HG03280 (cell line): ENCODE measurements around the gene TOP2A.

Experiments
- ATAC-seq: cut with Tn5 transposase; IDR thresholded peaks from one replicate; pipeline ENCODE4 v1.9.1; 2021; ENCODE audit warnings: mild to moderate bottlenecking, moderate library complexity; ENCODE audit not compliant: unreplicated experiment

The TOP2A gene, protein sequence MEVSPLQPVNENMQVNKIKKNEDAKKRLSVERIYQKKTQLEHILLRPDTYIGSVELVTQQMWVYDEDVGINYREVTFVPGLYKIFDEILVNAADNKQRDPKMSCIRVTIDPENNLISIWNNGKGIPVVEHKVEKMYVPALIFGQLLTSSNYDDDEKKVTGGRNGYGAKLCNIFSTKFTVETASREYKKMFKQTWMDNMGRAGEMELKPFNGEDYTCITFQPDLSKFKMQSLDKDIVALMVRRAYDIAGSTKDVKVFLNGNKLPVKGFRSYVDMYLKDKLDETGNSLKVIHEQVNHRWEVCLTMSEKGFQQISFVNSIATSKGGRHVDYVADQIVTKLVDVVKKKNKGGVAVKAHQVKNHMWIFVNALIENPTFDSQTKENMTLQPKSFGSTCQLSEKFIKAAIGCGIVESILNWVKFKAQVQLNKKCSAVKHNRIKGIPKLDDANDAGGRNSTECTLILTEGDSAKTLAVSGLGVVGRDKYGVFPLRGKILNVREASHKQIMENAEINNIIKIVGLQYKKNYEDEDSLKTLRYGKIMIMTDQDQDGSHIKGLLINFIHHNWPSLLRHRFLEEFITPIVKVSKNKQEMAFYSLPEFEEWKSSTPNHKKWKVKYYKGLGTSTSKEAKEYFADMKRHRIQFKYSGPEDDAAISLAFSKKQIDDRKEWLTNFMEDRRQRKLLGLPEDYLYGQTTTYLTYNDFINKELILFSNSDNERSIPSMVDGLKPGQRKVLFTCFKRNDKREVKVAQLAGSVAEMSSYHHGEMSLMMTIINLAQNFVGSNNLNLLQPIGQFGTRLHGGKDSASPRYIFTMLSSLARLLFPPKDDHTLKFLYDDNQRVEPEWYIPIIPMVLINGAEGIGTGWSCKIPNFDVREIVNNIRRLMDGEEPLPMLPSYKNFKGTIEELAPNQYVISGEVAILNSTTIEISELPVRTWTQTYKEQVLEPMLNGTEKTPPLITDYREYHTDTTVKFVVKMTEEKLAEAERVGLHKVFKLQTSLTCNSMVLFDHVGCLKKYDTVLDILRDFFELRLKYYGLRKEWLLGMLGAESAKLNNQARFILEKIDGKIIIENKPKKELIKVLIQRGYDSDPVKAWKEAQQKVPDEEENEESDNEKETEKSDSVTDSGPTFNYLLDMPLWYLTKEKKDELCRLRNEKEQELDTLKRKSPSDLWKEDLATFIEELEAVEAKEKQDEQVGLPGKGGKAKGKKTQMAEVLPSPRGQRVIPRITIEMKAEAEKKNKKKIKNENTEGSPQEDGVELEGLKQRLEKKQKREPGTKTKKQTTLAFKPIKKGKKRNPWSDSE (N-terminal part only)

DNA sequence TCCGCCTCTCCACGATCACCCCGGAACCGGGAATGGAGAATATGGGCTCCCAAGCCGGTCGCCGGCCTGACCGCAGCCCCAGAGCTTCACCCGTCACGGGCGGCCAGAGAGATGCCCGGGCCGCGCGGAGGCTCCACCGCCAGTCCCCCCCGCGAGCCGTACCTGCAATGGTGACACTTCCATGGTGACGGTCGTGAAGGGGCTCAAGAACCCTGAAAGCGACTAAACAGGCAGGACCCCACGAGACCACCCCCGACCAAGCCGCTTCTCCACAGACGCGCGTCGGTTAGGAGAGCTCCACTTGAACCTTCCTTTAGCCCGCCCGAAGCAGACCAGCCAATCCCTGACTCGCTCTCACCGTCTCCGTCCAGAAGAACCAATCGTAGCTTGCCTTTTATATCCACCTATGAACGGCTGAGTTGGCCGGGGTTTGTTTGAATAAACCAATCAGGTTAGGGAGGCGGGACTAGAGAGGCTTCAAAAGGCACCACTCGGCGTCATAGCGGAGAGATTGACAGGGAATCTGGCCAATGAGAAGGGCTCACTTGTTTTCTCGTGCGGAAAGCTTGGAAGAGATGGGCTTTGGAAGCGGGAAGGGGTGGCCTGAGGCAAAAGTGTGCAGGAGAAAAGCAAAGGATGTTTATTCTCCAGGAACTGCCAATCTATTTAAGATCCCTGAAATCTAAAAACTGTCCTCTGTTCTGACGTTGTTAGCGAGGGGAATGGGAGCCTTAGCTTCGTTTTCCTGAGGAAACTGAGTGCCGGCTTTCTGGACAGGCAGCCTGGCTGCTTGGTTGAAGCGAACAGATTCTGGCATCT, at the start of gene TOP2A:
Gene TOP2A, minus strand, starts transcription at position 288 of the 819 bp plus-strand sequence. Its CDS starts 105 bp downstream, at position 183.
- ATAC-seq = peak; percentile 96

DNA sequence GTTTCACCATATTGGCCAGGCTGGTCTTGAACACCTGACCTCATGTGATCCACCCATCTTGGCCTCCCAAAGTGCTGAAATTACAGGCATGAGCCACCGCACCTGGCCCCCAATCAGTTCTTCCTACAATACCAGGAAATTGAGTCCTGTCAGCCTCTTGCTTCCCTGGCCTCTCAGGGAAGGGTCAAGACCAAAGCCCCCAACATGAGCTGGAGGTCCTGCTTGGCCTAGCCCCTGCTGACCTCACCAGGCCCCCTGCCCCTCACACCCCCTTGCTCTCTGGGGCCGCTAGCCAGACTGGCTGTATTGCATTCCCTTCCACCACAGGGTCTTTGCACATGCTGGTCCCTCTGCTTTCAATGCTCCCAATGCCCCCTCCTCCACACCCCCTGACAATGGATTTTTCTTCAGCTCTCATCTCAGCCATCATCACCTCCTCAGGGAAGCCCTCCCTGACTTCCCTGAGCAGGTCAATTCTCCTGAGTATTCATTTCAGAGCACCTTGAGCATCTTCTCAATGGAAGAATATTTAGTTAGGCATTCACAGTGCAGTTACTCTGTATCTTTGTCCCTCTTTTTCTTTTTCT, 49.7 kb upstream of the TOP2A start:
- ATAC-seq = no peak

DNA sequence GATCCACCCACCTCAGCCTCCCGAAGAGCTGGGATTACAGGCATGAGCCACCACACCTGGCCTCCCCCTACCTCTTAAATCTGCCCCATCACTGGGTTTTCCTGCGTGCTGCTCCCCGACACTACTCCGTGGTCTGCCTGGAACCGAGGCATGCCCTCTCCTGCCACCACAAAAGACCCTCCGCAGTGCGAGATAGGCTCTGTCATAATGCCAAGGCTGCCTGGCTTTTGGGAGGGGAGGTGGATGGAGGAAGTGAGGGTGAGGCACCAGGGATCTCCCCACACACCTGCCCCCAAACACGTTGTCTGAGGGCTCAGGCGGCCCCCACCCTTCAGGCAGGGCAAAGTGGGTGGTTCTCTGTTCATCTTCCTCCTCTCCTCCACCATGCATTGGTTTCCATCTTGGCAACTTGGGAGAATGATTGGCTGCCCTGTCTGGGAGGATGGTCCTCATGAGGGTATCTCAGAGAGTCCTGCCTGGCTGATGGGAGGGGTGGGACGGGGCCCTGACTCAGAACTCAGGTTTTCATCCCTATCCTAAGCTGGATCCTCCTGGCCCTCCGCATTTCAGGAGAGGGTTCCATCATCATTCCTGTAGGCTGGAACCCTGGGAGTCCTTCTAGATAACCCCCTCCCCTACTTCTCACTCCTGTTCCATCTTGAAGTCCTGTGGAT, 48.7 kb upstream of the TOP2A start:
- no peak for ATAC-seq

DNA sequence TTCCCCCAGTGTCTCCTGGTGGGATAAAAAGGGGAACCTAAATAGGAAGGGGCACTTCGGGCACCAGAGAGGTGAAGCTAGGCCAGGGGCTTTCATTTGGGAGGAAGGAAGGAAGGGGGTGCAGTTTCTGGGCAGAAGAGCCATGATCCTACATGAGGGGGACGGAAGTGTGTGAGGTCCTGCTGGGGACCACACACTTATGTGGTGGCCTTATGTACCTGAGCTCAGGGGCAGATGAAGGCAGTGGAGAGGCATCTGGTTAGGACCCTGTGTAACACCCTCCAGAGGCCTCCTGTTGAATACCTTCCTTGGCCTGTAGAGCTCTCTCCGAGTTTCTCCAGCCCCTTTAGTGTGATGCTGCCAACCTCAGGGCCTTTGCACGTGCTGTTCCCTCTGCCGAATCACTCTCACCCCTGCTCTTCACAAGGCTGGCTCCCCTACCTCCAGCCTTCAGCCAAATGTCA, 46.7 kb upstream of the TOP2A start:
- ATAC-seq = no peak

DNA sequence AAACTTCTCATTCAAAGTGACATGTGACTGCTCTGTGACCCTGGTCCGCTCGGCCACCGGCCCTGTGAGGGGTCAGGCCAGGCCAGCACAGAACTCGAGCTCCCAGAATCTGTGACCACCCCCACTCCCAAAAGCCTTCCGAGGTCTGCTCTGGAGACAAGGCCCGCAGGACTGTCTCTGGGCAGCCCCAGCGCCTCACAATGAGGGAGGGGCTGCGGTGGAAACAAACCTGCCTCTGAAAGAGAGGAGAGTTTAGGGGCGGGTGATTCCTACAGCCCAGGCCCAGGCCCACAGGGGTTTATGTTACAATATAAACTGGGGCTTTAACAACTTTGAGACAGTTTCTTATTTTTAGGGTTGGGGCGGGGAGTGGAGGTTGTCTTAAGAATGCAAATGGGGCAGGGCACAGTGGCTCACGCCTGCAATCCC, 45.4 kb upstream of the TOP2A start:
- no peak for ATAC-seq

DNA sequence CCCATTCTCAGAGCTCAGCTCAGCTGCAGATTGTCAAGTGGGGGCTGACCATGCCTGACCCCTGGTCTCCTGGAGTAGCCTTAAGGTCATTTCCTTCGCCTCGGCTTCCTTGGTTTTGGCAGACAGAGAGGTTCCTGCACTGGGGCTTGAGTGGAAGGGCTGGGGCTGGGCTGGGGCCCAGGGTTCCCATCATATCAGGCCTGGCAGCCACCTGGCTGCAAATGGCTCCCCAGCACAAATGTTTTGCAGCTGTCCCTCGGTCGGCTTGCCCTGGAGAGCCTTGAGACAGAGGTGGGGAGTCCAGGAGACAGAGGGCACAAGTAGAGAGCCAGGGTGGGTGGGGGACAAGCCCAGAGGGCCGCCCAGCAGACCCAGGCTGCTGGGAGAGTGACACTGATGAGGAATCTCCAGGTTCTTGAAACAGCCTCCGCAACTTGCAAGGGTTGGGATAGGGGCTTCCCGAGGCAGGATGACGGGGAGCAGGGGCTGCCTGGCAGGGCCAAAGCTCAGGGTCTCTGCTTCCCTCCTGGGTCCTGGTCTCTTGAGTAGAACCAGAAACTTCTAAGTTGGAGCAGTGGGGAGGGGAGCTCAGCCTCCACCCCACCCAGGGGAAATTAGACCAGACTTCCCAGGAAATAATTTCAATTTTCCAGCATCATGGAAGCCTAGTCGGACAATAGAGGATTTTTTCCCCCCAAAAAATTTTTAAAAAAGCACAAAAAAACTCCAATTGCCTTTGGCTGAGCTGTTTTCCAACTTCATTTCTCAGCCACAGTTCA, 44.8 kb upstream of the TOP2A start:
- ATAC-seq = no peak

DNA sequence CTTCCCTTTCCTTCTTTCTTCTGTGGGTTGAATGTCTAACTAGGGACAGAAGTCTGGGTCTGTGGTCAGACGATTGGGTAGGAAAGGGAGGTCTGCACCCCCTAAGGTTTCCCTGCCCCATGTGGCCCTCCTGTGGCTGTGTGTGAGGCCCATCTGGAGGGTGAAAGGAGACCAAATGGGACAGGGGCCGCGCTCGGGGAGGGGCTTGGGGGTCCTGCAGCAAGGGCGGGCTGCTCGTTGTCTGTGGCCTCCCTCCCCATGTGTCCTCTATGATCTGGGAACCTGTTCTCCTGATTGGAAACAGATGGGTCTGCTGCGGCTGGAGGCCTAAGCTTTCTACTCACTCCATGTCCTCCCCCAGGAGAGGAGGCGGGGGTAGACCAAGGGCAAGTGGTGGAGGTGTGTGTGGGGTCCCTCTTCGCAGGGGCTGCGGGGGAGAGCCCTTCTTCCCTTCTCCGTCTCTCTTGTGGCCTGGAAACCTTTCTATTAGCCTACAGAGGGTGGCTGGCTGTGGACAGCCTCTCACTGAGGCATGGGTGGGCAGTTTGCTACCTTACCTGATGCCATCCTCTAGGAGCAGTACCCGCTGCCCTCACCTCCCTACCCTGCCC, 44.1 kb upstream of the TOP2A start:
- ATAC-seq = no peak

DNA sequence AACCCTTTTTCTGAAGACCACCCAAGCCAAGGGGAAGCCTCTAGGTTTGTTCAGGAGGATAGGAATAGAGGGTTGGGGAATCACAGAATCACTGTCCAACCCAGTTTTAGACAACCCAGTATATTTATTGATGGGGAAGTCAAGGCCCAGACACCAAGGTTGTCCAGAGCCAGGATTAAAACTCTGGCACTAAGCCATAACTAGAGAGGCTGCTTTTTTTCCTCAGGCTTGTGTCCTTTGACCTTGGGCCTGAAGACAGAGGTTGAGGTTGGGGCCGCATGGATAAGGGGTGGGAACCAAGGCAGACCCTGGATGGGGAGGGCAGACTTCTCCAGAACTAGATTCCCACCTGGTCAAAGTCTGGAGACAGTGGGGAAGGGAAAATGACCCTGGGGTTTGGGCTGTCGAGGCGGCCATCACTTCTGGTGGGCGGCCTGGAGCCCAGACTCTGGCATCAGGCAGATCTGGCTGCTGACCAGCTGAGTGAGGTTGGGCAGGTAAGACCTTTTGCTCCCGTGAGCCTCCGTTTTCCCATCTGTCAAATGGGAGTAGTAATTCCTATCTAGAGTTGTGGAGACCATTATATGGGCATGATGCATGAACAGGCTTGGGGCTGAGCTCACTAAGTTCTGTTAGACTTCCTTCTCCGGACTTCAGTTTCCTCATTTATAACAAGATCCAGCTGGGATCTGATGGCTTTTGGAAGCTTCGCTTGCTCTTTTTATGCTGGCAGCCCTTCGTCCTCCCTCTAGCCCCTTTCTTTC, 43.5 kb upstream of the TOP2A start:
- no peak for ATAC-seq

DNA sequence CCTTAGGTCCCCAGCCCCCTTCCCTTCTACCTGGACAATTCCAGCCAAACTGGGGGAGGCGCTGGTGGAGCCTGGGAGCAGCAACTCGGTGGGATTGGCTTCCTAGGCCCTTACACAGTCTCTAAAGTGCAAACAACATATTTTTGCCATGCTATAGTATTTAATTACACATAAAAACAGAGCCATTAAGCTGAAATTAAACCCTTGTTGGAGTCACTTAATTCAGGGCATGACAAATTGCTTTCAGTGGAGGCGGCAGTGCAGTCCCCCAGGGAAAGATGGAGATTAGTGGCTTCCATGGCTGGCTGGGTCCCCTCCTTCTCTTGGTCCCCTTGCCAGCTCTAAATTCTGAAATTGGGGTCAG, 42.9 kb upstream of the TOP2A start:
- ATAC-seq = no peak

DNA sequence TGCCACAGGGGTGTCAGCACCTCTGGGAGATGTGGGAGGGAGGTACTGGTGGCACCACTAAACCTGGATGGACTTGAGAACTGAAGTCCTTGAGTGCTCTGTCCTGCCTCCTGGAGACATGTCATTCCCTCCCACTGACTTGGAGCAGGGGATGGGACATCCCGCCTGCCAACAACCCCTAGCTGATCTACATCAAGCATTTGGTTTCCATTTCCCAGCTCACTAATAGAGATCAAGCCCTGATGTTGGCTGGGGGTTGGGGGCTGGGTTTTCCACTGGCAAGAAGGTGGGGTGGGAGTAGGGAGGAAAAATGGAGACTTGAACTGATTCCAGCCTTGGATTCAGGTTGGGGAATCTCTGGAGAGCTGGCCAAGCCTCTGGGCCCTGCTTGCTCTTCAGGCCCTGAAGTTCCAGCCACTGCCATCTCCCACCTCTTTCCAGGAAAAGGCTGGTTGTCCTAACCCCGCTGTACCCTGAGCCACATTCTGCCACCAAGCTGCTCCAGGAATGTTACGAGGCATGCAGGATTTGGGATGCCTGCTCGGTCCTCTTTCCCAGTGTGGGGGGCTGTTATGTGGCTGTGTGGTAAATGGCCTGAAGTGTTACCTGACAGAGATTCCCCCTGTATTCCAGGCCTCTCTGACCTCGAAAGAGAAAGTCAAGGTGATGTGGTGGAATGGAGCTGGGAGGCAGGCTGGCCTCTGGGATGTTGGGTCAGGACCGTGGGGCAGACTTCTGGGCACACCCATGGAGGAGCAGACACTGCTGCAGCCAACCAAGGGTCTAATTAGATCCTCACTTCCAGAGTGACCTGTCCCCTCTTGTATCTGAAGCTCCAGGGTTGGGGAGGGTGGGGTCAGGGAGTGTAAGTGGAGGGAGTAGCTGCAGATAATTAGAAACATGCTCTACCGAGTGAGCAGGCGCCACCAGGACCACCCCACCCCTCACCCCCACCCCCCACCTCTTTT, 42.2 kb upstream of the TOP2A start:
- ATAC-seq = no peak

DNA sequence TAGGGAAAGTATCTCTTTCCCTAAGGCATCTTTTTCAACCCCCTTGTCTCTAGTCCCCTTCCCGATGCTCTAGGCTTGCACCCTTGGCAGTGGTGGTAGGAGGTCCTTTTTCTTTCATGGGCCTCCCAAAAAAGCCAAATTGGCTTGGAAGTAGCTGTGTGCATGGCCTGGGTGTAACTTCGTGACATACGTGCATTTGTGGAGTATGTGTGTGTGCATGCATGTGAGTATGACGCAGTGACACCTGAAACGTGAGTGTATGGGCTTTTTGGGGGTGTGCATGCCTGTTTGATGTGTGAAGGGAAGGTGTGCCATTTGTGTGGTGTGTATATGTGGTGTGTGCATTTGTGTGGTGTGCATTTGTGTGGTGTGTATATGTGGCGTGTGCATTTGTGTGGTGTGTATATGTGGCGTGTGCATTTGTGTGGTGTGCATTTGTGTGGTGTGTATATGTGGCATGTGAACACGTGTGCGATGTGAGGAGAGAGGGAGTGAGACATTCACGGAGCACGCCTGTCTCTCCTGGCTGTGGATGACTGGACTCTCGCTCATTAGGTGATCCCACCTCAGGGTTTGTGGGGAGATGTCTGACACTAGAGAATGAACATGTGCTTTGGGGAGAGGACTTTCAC, 41.3 kb upstream of the TOP2A start:
- no peak for ATAC-seq

DNA sequence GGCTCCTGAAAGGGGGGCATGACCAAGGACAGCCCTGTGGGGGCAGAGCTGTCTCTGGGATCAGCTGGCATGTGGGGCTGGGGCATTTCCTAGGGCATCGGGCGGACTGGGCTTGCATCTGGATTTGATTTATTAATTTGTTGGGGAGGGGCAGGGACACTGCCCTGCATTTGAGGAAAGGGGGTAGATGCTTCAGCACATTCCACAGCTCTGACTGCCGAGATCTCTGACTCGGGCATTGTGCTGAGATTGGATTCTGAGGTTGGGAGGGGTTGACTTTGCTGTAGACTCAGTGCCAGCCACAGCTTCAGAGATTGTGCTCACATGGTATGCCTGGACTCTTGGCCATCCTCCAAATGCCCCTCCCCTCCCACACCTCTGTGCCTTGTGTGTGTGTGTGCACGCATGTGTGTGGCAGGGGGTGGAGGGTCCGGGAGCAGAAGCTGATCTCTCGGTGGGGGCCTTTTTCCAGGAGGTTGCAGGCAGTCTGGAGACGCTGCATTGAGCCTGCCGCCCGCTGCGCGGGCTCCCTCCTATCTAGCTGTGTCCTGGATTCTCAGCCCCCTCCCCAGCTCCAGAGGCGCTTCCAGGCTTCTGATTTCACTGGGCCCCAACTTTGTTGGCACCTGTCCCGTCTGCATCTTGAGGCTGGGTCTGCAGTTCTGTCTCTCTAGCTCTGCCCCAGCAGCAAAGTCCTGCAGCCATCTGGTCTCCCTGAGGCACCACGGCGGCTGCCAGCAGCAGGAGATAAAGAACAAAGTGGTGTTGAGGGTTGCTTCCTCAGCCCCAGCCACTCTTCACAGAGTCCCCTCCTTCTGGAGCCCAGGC, 40.5 kb upstream of the TOP2A start:
- no peak for ATAC-seq

DNA sequence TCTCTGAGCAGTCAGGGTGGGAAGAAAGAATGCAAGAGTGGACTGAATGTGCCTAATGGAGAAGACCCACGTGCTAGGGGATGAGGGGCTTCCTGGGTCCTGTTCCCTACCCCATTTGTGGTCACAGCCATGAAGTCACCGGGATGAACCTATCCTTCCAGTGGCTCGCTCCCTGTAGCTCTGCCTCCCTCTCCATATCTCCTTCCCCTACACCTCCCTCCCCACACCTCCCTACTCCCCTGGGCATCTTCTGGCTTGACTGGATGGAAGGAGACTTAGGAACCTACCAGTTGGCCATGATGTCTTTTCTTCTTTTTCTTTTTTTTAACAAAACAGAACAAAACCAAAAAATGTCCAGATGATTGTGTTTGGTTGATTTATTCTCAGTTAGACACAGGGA, 39.7 kb upstream of the TOP2A start:
- ATAC-seq = no peak

DNA sequence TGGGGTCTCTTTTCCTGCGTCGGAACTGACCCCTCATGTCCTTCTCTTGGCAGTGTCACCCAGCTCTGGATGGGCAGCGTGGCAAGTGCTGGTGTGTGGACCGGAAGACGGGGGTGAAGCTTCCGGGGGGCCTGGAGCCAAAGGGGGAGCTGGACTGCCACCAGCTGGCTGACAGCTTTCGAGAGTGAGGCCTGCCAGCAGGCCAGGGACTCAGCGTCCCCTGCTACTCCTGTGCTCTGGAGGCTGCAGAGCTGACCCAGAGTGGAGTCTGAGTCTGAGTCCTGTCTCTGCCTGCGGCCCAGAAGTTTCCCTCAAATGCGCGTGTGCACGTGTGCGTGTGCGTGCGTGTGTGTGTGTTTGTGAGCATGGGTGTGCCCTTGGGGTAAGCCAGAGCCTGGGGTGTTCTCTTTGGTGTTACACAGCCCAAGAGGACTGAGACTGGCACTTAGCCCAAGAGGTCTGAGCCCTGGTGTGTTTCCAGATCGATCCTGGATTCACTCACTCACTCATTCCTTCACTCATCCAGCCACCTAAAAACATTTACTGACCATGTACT, 38.8 kb upstream of the TOP2A start:
- no peak for ATAC-seq

DNA sequence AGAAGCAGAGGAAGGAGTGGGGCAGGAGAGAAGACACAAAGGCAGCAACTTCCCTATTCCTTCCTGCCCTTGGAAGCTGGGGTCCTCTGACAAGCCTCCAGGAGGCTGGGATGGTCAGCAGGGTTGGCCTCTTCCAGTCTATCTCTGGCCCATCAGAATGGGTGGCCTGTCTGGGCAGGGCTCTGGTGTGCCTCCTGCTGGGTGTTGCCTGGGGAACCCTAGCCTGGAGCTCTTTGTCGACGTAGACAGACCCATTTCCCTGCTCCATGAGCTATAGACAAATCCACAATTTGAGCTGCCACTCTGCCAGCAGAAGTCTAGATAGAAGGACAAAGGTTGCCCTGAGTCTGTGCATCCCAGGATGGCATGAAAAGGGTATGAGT, 36.9 kb upstream of the TOP2A start:
- no peak for ATAC-seq
